Stimulated activated CD4-positive, alpha-beta T cell treated with anti-CD3 and anti-CD28 coated beads, Interleukin-15, amount 100 ng/mL, for 24 hours (primary cell): ENCODE measurements around the gene BTN1A1.
A peak's percentile ranks its signal among the peaks of the same experiment; 100 is the strongest.
"Not testable (repeated sequence)": the region's sequence is repeated elsewhere in the genome, so short reads cannot be mapped to it uniquely, and the experiment has no call there.

Source experiments
- DNase-seq: peaks from one replicate; pipeline ENCODE4 v3.0.0-alpha.2; 2020

The BTN1A1 gene

GRCh38 chr6:26500102-26500501 lies at the start of gene BTN1A1:
TSS of gene BTN1A1 (plus strand) at chr6:26500303. CDS start at chr6:26501287, 984 bp downstream.
- DNase-seq = no peak

GRCh38 chr6:26452631-26453235 lies 47.4 kb upstream of the BTN1A1 start:
- no peak for DNase-seq

GRCh38 chr6:26454631-26455030 lies 45.5 kb upstream of the BTN1A1 start:
- DNase-seq = no peak

- DNase-seq = no peak
These were observed 44.6 kb upstream of the BTN1A1 start for GRCh38 chr6:26455357-26455970.

- DNase-seq = no peak
These were observed 42.8 kb upstream of the BTN1A1 start for GRCh38 chr6:26457264-26457805.

- peak; percentile 76 for DNase-seq
These were observed 42.1 kb upstream of the BTN1A1 start, which contains the start of gene BTN2A1 for GRCh38 chr6:26457806-26458688. TSS of gene BTN2A1 (plus strand) at chr6:26457955. CDS start at chr6:26458637, 682 bp downstream.

GRCh38 chr6:26459023-26459810 lies 40.9 kb upstream of the BTN1A1 start:
- DNase-seq = no peak

- not testable (repeated sequence) for DNase-seq
These were observed 38.8 kb upstream of the BTN1A1 start for GRCh38 chr6:26461353-26461752.

GRCh38 chr6:26464014-26464413 lies 36.1 kb upstream of the BTN1A1 start:
- no peak for DNase-seq

GRCh38 chr6:26464416-26465131 lies 35.5 kb upstream of the BTN1A1 start:
- no peak for DNase-seq

GRCh38 chr6:26465776-26466175 lies 34.3 kb upstream of the BTN1A1 start:
- DNase-seq = no peak

GRCh38 chr6:26468829-26469228 lies 31.3 kb upstream of the BTN1A1 start:
- no peak for DNase-seq

GRCh38 chr6:26470643-26471042 lies 29.5 kb upstream of the BTN1A1 start:
- DNase-seq = no peak

- no peak for DNase-seq
These were observed 28.1 kb upstream of the BTN1A1 start for GRCh38 chr6:26471970-26472369.

GRCh38 chr6:26472549-26473290 lies 27.4 kb upstream of the BTN1A1 start:
- DNase-seq = no peak

GRCh38 chr6:26473429-26473757 lies 26.7 kb upstream of the BTN1A1 start:
- DNase-seq = no peak

- DNase-seq = peak; percentile 78
These were observed 26.2 kb upstream of the BTN1A1 start for GRCh38 chr6:26473758-26474438.

- no peak for DNase-seq
These were observed 25.6 kb upstream of the BTN1A1 start for GRCh38 chr6:26474439-26474881.

GRCh38 chr6:26475823-26476729 lies 24.0 kb upstream of the BTN1A1 start:
- no peak for DNase-seq

- no peak for DNase-seq
These were observed 23.2 kb upstream of the BTN1A1 start for GRCh38 chr6:26476896-26477295.
